CD4-positive, alpha-beta T cell treated with Interleukin-4 for 1 hour (primary cell): ENCODE measurements around the gene ZNF202.
"Not testable (repeated sequence)": the region's sequence is repeated elsewhere in the genome, so short reads cannot be mapped to it uniquely, and the experiment has no call there.

Experiments used
- DNase-seq, 2 donors: peaks; one replicate each; pipeline ENCODE4 v3.0.0-alpha.2; 2020 to 2022

The ZNF202 gene

GRCh38 chr11:123740787-123741158 lies 687 bp downstream of the ZNF202 start:
- no peak for DNase-seq

GRCh38 chr11:123738374-123738773 lies 3.1 kb downstream of the ZNF202 start:
- no peak for DNase-seq

GRCh38 chr11:123736769-123737168 lies 4.7 kb downstream of the ZNF202 start:
- DNase-seq = no peak

- no peak for DNase-seq
Observed at GRCh38 chr11:123729602-123730001, 11.9 kb downstream of the ZNF202 start.

- no peak for DNase-seq
Observed at GRCh38 chr11:123725995-123726655, 15.3 kb downstream of the ZNF202 start.

GRCh38 chr11:123719452-123719851 lies 22.0 kb downstream of the ZNF202 start:
- DNase-seq = no peak

- no peak for DNase-seq
Observed at GRCh38 chr11:123718469-123718868, 23.0 kb downstream of the ZNF202 start.

- DNase-seq = no peak
Observed at GRCh38 chr11:123718063-123718462, 23.4 kb downstream of the ZNF202 start.

GRCh38 chr11:123712627-123713026 lies 28.8 kb downstream of the ZNF202 start:
- not testable (repeated sequence) for DNase-seq

- DNase-seq = peak; percentile 35 to 45
Observed at GRCh38 chr11:123707606-123708205, 33.8 kb downstream of the ZNF202 start.

- DNase-seq = no peak
Observed at GRCh38 chr11:123707206-123707605, 34.3 kb downstream of the ZNF202 start.

- DNase-seq = no peak
Observed at GRCh38 chr11:123704341-123704740, 37.1 kb downstream of the ZNF202 start.

GRCh38 chr11:123702696-123703095 lies 38.8 kb downstream of the ZNF202 start:
- no peak for DNase-seq

GRCh38 chr11:123702139-123702538 lies 39.3 kb downstream of the ZNF202 start:
- no peak for DNase-seq

GRCh38 chr11:123700772-123701171 lies 40.7 kb downstream of the ZNF202 start:
- no peak for DNase-seq

GRCh38 chr11:123698546-123699127 lies 42.8 kb downstream of the ZNF202 start:
- no peak for DNase-seq

- DNase-seq = no peak
Observed at GRCh38 chr11:123696183-123696582, 45.3 kb downstream of the ZNF202 start.

GRCh38 chr11:123695231-123695630 lies 46.2 kb downstream of the ZNF202 start:
- DNase-seq = no peak

- no peak for DNase-seq
Observed at GRCh38 chr11:123694551-123694950, 46.9 kb downstream of the ZNF202 start.

GRCh38 chr11:123692961-123693360 lies 48.5 kb downstream of the ZNF202 start:
- no peak for DNase-seq

- no peak for DNase-seq
Observed at GRCh38 chr11:123690485-123690884, 51.0 kb downstream of the ZNF202 start.

- no peak for DNase-seq
Observed at GRCh38 chr11:123684601-123685000, 56.9 kb downstream of the ZNF202 start.

- DNase-seq = no peak
Observed at GRCh38 chr11:123683428-123684170, 57.9 kb downstream of the ZNF202 start.
